HG03354 (cell line): ENCODE data around the gene TMPRSS6.

ENCODE experiments used
- ATAC-seq: cut with Tn5 transposase; IDR thresholded peaks from one replicate; pipeline ENCODE4 v1.9.1; 2021; ENCODE audit warnings: mild to moderate bottlenecking; ENCODE audit not compliant: unreplicated experiment, poor library complexity, severe bottlenecking

Gene TMPRSS6

DNA sequence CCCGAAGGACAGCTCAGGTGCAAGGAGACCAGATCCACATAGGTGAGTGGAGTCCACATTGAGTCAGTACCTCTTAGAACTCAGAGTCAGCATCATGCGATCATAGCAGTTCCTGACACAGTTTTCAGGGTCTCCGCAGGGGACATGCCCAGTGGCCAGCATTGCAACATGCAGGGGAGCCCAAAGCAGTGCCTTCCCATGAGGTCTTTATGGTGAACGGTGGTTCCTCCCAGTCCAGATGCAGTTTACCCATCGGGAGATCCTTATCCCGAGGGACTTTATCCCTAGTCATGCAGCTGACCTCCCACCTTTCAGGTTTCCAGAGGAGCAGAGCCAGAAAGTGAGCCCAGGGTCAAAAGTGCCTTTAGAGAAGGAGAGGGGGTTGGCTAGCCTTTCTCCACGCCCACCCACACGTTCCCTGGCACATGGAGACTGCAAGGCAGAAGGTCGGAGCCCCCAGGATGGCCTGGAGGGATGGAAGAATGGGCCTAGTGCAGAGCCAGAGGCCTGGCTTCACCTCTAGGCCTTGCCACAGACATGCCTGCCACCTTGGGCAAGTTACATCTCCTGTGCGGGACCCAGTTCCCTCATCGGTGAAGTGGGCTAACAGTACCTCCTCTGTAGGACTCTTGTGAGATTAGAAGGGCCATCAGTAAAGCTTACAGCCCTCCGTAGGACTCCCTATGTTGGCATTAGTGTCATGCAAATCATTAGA is 51.6 kb downstream of the TMPRSS6 start:
- ATAC-seq: no peak

DNA sequence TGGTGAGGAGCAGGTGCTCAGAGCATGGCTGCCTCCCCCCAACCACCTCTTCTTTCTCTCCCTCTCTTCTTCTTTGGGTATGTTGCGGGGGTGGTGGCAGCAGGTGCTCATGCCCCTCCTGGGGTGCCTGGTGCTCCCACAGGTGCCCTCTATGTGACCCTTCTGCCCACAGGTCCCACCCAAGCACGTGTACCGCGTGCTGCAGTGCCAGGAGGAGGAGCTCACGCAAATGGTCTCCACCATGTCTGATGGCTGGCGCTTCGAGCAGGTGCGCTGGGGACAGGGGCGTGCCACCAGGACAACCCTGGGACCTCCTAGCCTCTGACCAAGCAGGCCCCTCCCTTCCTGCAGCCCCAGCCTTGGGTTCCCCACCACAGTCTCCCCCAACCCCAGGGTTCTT is 52.3 kb downstream of the TMPRSS6 start:
- no peak for ATAC-seq

DNA sequence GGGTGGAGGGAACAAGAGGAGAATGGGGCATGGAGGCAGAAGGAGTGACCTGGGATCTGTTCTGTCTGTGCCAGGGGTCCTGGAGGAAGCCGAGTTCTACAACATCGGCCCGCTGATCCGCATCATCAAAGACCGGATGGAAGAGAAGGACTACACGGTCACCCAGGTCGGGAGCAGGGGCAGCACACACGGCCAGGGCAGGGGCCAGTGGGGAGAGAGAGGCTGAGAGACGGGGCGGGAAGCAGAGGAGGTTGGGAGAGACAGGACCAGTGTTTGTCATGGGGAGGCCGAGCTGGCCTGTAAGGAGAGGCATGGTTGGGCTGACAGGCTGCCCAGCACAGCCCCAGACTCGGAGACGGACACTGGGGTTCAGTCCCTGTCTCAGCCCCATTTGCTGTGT is 53.3 kb downstream of the TMPRSS6 start:
- ATAC-seq: no peak

DNA sequence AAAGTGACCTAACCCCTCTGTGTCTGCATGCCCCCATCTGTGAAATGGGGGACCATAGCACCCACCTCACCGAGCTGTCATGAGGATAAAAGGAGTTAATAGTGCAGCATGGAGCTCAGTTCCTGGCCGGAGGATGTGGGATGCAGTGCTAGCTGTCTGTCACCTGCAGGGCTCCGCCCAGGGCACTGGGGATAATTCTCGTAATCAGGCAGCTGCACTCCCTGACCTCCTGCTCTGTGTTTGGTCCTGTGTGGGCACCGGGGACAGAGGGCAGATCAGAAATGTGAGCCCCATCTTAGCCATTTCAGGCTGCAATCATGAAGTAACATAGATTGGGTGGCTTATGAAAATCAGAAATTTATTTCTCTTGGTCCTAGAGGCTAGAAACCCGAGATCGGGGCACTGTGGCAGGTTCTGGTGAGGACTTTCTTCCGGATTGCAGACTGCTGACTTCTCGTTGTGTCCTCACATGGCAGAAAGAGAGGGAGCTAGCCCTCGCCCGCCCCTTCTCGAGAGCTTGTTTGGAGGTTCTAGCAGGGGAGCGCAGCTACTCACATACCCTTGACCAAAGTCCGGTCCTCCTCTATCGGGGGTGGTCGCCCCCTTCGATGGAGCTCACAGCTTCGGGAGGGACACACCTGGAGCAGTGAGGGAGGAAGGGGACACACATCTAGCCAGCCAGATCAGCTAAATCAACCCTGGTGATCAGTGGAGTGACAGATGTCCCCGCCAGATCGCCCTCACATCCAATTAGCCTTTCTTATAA is 54.7 kb downstream of the TMPRSS6 start:
- ATAC-seq: no peak

DNA sequence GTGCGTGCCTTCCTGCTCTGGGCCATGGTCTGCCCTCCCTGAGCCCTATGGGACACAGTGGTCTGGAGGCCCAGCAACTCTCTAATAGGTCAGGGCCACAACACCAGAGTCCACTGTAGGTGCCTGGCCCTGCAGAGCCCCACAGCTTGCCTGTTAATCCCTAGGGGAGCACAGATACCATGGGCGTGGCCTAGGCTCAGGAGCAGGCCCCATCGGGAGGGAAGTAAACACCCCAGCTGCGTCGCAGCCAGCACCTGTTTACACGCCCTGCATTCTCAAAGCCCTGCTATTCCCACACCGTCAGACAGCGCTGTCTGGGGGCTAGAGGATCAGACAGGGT is 55.5 kb downstream of the TMPRSS6 start:
- no peak for ATAC-seq

DNA sequence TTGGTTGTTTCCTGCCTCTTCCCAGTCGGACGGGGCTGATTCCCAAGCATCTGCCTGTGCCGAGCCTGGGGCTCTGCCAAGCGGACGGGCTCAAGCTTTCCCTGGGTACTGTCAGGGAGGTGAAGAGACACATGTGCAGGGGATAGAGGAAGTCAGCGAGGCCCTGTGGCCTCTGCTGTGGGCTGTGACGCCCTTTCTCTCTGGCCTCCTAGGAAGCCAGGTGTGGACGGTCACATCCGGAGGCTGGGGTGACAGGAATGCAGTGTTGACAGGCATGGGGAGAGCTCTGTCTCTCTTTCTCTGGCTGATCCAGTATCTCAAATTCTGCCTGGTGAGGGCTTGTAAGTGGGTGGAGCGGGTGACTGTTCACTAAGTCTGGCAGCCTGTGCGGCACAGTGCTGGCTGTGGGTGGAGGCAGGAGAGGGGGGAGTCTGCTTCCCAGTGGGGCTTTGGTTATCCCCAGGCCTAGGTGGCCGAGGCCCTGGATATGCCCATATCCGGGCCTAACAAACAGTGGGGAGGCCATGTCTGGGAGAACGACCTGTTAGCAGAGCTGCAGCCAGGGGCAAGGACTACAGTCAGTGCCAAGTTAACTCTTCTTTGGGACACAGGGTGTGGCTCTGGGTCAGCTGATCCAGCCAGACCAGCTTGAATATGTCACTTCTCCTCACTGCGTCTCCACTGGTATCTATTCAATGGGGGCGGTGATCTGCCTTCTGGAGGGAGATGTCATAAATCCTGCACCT is 56.0 kb downstream of the TMPRSS6 start:
- ATAC-seq: no peak

DNA sequence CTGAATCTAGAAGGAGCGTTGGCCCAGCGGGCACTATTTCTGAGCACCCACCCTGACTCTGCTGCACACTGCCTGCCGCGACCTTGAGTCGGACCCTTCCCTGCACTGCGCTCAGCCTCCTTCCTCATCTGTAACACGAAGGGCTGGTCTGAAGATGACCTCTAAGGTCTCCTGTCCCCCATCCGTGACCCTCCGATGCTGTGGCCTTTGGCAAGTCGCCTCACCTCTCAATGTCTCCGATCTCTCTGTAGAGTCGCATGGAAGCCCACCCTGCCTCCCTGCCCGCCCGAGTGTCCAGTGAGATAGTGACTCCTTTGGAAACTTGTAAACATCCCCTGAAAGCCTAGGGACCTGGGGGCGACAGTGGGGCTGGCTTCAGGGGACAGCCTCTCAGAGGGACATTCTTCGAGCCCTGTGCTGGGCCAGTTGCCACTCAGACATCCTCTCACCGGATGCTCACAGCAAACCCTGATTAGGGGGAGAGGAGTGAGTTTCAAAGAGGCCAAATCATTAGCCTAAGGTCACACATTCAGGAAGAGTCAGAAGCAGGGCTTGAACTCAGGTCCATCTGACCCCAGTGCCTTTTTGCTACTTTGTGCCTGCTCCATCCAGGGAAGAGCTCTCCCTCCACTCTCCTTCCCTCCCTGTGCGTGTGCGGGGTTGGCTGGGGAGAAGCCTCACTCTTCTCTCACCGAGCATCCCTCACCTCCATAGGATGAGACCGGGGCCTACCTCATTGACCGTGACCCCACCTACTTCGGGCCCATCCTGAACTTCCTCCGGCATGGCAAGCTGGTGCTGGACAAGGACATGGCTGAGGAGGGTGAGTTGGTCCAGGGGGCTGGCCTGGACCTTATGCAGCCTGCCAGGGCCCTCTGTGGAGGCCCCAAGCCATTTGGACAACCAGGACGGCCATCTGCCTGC is 56.9 kb downstream of the TMPRSS6 start:
- ATAC-seq: no peak

DNA sequence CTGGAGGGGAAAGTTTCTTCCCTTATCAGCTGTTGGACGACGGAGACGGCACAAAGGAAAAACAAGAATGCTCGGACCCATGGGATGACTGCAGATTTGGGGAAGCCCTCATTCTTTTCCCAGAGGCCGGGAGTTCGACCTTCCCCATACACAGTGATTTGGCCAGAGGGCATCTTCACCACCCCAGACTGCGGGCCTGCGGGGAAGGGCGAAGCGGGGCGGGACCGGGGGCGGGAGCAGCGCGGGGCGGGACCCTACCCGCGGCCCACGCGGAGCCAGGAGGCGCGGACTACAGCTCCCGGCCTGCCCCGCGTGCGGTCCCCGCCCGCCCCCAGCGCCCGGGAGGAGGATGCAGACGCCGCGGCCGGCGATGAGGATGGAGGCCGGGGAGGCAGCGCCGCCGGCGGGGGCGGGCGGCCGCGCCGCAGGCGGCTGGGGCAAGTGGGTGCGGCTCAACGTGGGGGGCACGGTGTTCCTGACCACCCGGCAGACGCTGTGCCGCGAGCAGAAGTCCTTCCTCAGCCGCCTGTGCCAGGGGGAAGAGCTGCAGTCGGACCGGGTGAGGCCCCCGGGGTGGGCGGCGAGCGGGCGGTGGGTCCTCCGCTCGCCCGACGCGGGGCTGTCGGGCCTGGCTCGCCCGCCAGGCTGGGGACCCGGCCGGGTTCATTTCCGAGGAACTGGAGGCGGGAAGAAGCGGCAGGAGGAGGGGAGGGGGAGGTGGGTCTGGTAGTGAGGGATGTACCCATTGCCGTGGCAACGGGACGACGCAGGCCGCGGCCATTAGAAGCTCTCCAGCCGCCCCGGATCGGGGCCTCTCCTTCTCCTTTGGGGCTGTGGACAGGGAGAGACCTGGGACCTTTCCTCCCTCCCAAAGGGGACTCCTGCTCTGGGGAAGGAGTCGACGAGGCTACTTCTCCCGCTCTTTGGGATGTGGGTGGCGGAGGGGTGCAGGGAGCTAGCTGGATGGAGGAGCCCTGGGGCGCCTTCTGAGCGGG is 57.8 kb downstream of the TMPRSS6 start, which contains the start of gene KCTD17:
Gene KCTD17 (plus strand): TSS at position 352 of the 995 bp plus-strand sequence. CDS start 19 bp downstream, at position 371.
- ATAC-seq: peak; percentile 83

DNA sequence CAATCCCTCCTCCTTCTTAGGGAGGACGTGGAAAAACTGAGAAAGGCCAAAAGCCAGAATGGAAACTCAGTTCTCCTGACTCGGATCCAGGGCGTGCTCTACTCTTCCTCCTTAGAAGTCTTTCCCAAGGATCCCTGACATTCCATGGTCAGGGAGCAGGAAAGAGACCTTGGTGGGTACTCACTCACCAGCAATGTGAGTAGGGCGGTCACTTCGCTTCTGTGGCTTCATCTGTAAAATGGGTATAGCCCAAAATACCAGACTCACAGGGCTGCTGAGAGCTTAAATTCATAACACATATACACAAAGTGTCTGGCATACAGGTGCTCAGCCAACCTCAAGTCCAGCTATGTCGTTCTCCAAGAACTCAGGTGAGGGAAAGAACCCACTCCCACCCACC is 58.6 kb downstream of the TMPRSS6 start:
- no peak for ATAC-seq

DNA sequence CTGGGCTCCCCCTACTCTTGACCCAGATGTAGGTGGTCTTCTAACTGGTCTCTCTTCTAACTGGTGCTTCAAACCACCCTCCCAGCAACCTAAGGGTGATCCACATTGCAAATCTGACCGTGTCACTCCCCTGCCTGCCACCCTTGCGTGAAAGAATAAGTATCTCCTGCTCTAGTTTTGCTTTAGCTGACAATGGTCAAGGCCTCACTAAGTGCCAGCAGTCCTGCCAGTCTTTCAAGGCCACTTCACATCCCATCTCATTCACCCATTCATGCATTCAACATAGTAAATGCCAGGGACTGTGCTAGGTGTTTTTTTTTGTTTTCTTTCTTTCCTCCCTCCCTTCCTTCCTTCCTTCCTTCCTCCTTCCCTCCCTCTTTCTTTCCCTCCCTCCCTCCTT is 60.3 kb downstream of the TMPRSS6 start:
- no peak for ATAC-seq

DNA sequence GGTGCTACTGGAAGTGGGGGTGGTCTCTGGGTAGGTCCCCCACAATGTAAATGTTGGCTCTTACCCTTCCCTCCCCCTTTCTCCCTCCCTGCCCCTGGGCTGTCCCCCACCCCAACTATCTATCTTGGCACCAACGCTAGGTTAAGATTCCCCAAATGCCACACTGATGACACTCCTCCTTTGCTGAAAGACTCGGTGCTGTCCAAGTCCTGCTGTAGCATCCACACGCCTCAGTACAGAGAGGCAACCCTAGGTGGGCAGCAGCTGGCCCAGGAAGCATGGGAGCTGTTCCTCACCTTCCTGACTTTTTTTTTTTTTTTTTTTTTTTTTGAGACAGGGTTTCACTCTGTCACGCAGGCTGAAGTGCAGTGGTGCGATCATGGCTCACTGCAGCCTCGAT is 61.4 kb downstream of the TMPRSS6 start:
- ATAC-seq: no peak

DNA sequence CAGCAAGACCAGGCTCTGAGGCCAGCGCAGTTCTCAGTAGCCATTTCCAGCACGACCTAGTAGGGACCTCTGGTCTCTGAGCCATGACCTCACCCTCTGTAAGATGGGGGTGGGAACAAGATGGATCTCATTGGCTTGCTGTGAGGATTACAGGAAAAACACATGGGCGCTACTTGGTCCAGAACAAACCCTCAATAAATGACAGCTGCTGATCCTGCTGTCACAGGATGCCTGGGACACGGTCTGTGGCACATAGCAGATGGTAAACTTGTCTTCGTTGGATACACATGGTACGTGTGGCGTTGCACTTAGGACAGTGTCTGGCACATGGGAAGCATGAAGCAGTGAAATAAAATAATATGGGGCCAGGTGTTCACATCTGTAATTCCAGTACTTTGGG is 62.5 kb downstream of the TMPRSS6 start:
- ATAC-seq: no peak

DNA sequence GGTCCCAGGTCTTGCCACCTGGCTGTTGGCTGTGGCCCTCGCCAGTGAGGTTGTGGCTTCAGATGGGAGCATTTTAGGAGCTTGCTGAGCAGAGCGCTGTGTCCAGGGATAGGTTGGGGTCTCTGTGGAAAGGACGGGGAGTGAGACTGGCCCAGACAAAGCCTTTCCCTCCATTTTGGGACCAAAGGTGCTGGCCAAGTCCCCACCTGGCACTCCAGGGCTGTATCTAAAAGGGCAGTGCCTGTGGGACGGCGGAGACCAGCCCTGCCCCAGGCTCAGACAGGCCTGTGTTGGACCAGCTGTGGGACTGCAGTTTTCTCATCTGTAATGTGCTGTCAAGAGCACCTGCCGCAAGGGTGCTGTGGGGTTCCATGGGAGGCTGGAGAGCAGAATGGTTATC is 62.9 kb downstream of the TMPRSS6 start:
- no peak for ATAC-seq

DNA sequence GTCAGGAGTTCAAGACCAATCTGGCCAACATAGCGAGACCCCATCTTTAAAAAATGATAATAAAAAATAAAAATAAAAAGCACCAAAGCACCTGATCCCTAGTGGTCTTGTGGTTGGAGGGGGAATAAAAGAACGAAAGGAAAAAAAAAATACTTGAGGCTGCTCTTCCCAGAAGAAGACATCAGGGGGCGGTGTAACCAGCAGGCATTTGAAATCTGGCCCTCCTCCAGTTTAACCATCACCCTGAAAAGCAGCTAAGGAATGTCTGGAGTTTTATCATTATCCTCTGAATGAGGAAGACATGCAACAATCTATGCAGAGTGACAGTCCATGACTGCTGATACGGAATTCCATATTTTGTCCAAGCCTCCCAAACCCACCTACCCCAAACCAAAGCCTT is 63.6 kb downstream of the TMPRSS6 start:
- no peak for ATAC-seq

DNA sequence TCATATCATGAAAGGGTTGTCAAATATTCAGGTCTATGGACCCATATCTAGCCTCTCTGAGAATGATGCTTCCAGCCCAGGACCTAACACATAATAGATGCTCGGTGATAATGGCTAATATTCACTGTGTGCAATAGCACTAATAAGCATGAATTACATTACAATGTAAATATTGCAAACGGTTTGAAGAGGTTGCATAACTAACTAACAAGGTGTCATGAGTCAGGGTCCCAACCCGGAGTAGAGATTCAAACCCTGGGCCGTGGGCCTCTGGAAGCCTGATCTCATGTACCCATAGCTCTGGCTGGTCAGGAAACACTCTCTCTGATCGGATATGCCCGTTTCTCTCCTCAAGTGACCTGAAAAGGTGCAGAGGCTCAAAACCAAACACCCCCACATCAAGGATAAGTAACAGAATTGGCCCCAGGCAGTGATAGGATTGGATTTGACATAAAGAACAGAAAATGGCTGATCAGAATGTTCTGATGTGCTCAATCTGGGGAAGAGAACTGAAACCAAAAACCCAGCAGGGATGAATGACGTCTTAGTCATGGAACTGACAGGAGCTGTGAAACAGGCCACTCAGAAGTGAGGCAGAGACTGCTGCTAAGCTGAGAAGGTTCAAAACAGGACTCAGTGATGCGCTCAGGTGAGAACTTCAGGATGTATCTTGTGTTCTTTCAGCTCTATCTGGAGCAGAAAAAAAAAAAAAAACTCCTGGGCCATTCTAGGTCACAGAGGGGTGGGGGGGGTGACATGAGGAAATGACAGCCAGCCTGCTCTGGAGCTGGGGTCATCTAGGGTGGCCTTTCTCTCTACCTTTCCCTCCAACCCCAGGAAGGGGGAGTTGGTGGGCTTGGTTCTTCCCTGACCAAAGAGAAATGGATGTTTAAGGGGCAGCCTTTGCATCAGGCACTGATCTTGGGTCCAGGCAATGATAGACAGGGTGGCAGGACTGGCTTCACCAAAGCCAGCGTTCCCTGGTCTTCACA is 64.6 kb downstream of the TMPRSS6 start:
- no peak for ATAC-seq

DNA sequence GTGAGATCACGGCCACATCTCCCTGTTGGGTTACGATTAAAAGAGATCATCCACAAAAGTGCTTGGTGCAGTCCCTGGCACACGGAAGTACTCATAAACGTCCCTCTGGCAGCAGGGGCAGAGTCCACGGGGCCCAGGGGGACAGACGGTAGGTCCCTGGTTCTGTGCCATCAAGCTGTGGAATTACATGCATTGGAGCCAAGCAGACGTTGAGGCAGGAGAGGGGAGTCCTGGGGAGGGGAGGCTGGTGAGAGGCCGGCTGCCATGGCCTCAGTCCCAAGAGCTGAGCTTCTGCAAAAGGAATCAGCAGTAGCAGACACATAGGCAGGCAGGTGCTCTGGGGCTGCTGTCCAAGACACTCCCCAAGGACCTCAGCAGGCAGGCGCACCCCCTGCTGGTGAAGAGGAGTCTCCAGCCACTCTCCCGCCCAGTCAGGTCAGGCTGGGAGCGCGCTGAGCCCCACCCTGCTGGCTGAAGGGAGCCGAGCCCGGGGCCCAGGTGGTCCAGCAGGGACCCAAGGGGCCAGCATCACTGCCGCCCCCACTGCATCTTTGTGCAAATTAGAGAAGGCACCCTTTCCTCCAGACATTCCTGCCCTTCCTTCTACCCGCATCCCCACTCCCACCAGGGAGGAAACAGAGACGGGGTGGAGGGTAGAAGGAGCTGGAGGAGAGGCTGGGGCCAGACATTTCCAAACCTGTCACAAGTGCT is 65.5 kb downstream of the TMPRSS6 start:
- peak; percentile 49 for ATAC-seq
